HepG2 (cell line): ENCODE measurements around the gene SBNO2. TPM values are rescaled to one million over a fixed set of nuclear protein-coding genes. Genes with fewer than 3 reads are reported as not detected.

Experiments used
- ATF7-NPFF ChIP-seq: sonication (generic); formaldehyde crosslinking; IDR thresholded peaks from 2 replicates; pipeline ENCODE4 v1.8.1; 2023; ENCODE audit warnings: mild to moderate bottlenecking, low read depth, missing genetic modification reagents, moderate library complexity
- CCAR2 ChIP-seq: fragments of 200-400 bp; formaldehyde crosslinking; optimal IDR thresholded peaks from 2 replicates; pipeline ENCODE3; 2018; ENCODE audit warnings: low read depth, mild to moderate bottlenecking, low read length, moderate library complexity
- GABPB1 ChIP-seq: IDR thresholded peaks from 2 replicates; pipeline ENCODE4 v1.6.1; 2016; ENCODE audit warnings: mild to moderate bottlenecking, missing genetic modification reagents, moderate library complexity, missing compliant biosample characterization
- MAF1 ChIP-seq: sonication (generic); formaldehyde crosslinking; IDR thresholded peaks from 2 replicates; pipeline ENCODE4 v1.5.0; 2020; ENCODE audit warnings: missing genetic modification reagents, borderline replicate concordance
- MEIS2 ChIP-seq: sonication (generic); formaldehyde crosslinking; IDR thresholded peaks from 2 replicates; pipeline ENCODE4 v1.9.0; 2021; ENCODE audit warnings: mild to moderate bottlenecking, missing genetic modification reagents
- RBFOX2 ChIP-seq: fragments of 200-400 bp; formaldehyde crosslinking; IDR thresholded peaks from 2 replicates; pipeline ENCODE4 v1.6.1; 2017; ENCODE audit warnings: low read depth, mild to moderate bottlenecking, low read length
- RBM22 ChIP-seq: fragments of 200-400 bp; formaldehyde crosslinking; optimal IDR thresholded peaks from 2 replicates; pipeline ENCODE3; 2017; ENCODE audit warnings: mild to moderate bottlenecking, low read length, moderate library complexity
- RBM39 ChIP-seq: fragments of 200-400 bp; formaldehyde crosslinking; IDR thresholded peaks from one replicate; pipeline ENCODE4 v1.6.1; 2018; ENCODE audit warnings: antibody characterized with exemption, mild to moderate bottlenecking, low read depth, low read length; ENCODE audit not compliant: poor library complexity, severe bottlenecking
- SAP130 ChIP-seq: IDR thresholded peaks from 2 replicates; pipeline ENCODE4 v1.6.1; 2016; ENCODE audit warnings: low read depth
- STAG1 ChIP-seq: sonication (generic); formaldehyde crosslinking; IDR thresholded peaks from 2 replicates; pipeline ENCODE4 v1.4.0; 2020; ENCODE audit warnings: missing genetic modification reagents
- ZBTB38 ChIP-seq: sonication (generic); formaldehyde crosslinking; IDR thresholded peaks from 2 replicates; pipeline ENCODE4 v1.5.1; 2020; ENCODE audit warnings: mild to moderate bottlenecking, missing genetic modification reagents
- ZNF20 ChIP-seq: sonication (generic); formaldehyde crosslinking; IDR thresholded peaks from 2 replicates; pipeline ENCODE4 v1.4.0; 2020; ENCODE audit warnings: mild to moderate bottlenecking, moderate library complexity, missing genetic modification reagents
- ZNF33B ChIP-seq: sonication (generic); formaldehyde crosslinking; IDR thresholded peaks from 2 replicates; pipeline ENCODE4 v1.5.1; 2020; ENCODE audit warnings: mild to moderate bottlenecking, missing genetic modification reagents
- ZNF672 ChIP-seq: sonication (generic); formaldehyde crosslinking; IDR thresholded peaks from 2 replicates; pipeline ENCODE4 v1.8.1; 2022; ENCODE audit warnings: missing genetic modification reagents
- ZNF768 ChIP-seq: sonication (generic); formaldehyde crosslinking; IDR thresholded peaks from 2 replicates; pipeline ENCODE4 v1.4.0; 2020; ENCODE audit warnings: missing genetic modification reagents
- ZNF850 ChIP-seq: sonication (generic); formaldehyde crosslinking; conservative IDR thresholded peaks from 2 replicates; pipeline ENCODE4 v1.9.0; 2021; ENCODE audit warnings: mild to moderate bottlenecking, missing genetic modification reagents
- polyA plus RNA-seq, 8 experiments: library from polyadenylated mRNA; depleted of rRNA in 3 of 8; stranded (reverse) in 7 of 8; unstranded in 1 of 8; fragments of >200 nt; fragmentation: Illumina TruSeq in 4 of 8; extraction: Trizol in 4 of 8; gene quantifications; 2 replicates each; pipeline versions ENCODE4 v1.2.1 to v1.2.3, GENCODE V29; 2011 to 2016; ENCODE audit warnings: low read depth in 4 of 8, missing spikeins in 1 of 8, mixed read lengths in 1 of 8; ENCODE audit not compliant: insufficient read depth in 1 of 8
- total RNA-seq, 5 experiments: library from RNA; depleted of rRNA; stranded (reverse); fragments of >200 nt; fragmentation: Illumina TruSeq; extraction: Trizol; gene quantifications; 2 replicates each; pipeline ENCODE4 v1.2.3, GENCODE V29; 2016; ENCODE audit warnings: low read depth in 1 of 5
- TF ChIP-seq, protein P1 (sequence below): sonication (generic); formaldehyde crosslinking; IDR thresholded peaks from 2 replicates; pipeline ENCODE4 v1.5.1; 2020; ENCODE audit warnings: missing genetic modification reagents, mild to moderate bottlenecking, borderline replicate concordance
- TF ChIP-seq, protein P2 (sequence below): sonication (generic); formaldehyde crosslinking; IDR thresholded peaks from 2 replicates; pipeline ENCODE4 v1.4.0; 2020; ENCODE audit warnings: missing genetic modification reagents
- TF ChIP-seq, protein P3 (sequence below): sonication (generic); formaldehyde crosslinking; IDR thresholded peaks from 2 replicates; pipeline ENCODE4 v1.4.0; 2020; ENCODE audit warnings: mild to moderate bottlenecking, low read depth, missing genetic modification reagents
- TF ChIP-seq, protein P4 (sequence below): sonication (generic); formaldehyde crosslinking; IDR thresholded peaks from 2 replicates; pipeline ENCODE4 v1.4.0; 2020; ENCODE audit warnings: missing genetic modification reagents
- TF ChIP-seq, protein P5 (sequence below): sonication (generic); formaldehyde crosslinking; IDR thresholded peaks from 2 replicates; pipeline ENCODE4 v1.4.0; 2020; ENCODE audit warnings: mild to moderate bottlenecking, missing genetic modification reagents

The SBNO2 gene
- total and polyA plus RNA-seq, 2 of the 13 experiments (the other 11 are each of a cell fraction or from before 2014, with no cell fraction given), result 8.6 to 10.4 TPM

DNA sequence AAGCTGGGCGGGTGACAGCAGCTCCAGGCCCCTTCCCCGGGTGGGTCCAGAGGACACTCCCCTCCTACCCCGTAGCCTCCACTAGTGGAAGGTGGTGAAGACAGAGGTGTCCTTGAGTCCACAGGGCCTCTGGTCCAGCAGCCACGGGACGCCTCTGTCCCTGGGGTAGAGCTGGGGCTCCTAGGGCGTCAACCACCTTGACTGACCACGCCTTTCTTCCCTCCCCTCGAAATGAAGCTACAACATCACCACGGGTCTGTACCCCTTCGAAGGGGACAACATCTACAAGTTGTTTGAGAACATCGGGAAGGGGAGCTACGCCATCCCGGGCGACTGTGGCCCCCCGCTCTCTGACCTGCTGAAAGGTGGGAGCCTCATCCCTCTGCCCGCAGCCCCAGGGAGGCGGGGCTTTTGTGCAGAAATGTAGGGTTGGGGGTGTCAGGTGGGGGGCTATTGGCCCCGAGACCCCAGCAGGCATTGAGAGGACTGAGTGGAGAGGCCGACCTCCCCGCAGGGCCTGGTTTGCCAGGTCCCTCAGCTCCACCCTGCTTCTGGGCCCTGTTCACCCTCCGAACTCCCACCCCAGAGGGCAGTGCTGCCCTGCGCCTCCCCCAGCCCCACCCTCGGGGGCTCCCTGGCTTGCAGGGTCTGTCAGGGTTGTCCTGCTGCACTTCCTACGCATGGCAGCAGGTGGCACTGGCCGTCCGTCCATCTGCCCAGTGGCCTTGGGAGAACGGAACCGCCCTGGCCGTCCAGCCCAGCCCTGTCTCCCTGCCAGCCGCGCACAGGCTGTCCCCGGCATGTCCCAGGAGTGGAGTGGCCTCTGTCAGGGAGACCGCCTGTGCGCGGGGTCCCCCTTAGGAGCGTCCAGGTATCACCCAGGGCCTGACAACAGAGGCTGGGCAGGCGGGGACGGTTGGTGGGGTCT, 47.2 kb upstream of the SBNO2 start (continued):
- TF ChIP-seq, protein P1, sequence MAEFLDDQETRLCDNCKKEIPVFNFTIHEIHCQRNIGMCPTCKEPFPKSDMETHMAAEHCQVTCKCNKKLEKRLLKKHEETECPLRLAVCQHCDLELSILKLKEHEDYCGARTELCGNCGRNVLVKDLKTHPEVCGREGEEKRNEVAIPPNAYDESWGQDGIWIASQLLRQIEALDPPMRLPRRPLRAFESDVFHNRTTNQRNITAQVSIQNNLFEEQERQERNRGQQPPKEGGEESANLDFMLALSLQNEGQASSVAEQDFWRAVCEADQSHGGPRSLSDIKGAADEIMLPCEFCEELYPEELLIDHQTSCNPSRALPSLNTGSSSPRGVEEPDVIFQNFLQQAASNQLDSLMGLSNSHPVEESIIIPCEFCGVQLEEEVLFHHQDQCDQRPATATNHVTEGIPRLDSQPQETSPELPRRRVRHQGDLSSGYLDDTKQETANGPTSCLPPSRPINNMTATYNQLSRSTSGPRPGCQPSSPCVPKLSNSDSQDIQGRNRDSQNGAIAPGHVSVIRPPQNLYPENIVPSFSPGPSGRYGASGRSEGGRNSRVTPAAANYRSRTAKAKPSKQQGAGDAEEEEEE (CRISPR knock-in tag), result no peak
- TF ChIP-seq MEIS2 (CRISPR knock-in tag) (0 out of 2 replicates have a peak, but pooled peaks have one; percentile 37), ZNF768 (CRISPR knock-in tag) (peak; percentile 45; the same call in 1 of the 2 replicates), ATF7-NPFF (CRISPR knock-in tag) (peak; percentile 52; the same call in 1 of the 2 replicates), ZNF33B (CRISPR knock-in tag) (no peak), ZNF672 (CRISPR knock-in tag) (no peak), RBFOX2 (peak; percentile 63), STAG1 (CRISPR knock-in tag) (peak; percentile 71), ZBTB38 (CRISPR knock-in tag) (peak; percentile 89), RBM39 (peak; percentile 66), GABPB1 (CRISPR knock-in tag) (peak; percentile 31; the same call in 1 of the 2 replicates), ZNF20 (CRISPR knock-in tag) (no peak), MAF1 (CRISPR knock-in tag) (no peak), RBM22 (peak; percentile 61), ZNF850 (CRISPR knock-in tag) (no peak), SAP130 (CRISPR knock-in tag) (peak; percentile 33; the same call in 1 of the 2 replicates), CCAR2 (no peak)
- TF ChIP-seq, protein P2, sequence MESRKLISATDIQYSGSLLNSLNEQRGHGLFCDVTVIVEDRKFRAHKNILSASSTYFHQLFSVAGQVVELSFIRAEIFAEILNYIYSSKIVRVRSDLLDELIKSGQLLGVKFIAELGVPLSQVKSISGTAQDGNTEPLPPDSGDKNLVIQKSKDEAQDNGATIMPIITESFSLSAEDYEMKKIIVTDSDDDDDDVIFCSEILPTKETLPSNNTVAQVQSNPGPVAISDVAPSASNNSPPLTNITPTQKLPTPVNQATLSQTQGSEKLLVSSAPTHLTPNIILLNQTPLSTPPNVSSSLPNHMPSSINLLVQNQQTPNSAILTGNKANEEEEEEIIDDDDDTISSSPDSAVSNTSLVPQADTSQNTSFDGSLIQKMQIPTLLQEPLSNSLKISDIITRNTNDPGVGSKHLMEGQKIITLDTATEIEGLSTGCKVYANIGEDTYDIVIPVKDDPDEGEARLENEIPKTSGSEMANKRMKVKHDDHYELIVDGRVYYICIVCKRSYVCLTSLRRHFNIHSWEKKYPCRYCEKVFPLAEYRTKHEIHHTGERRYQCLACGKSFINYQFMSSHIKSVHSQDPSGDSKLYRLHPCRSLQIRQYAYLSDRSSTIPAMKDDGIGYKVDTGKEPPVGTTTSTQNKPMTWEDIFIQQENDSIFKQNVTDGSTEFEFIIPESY (CRISPR knock-in tag), result peak; percentile 94
- TF ChIP-seq, protein P3, sequence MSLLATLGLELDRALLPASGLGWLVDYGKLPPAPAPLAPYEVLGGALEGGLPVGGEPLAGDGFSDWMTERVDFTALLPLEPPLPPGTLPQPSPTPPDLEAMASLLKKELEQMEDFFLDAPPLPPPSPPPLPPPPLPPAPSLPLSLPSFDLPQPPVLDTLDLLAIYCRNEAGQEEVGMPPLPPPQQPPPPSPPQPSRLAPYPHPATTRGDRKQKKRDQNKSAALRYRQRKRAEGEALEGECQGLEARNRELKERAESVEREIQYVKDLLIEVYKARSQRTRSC (CRISPR knock-in tag), result no peak
- TF ChIP-seq, protein P4, sequence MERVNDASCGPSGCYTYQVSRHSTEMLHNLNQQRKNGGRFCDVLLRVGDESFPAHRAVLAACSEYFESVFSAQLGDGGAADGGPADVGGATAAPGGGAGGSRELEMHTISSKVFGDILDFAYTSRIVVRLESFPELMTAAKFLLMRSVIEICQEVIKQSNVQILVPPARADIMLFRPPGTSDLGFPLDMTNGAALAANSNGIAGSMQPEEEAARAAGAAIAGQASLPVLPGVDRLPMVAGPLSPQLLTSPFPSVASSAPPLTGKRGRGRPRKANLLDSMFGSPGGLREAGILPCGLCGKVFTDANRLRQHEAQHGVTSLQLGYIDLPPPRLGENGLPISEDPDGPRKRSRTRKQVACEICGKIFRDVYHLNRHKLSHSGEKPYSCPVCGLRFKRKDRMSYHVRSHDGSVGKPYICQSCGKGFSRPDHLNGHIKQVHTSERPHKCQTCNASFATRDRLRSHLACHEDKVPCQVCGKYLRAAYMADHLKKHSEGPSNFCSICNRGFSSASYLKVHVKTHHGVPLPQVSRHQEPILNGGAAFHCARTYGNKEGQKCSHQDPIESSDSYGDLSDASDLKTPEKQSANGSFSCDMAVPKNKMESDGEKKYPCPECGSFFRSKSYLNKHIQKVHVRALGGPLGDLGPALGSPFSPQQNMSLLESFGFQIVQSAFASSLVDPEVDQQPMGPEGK (CRISPR knock-in tag), result peak; percentile 72
- TF ChIP-seq, protein P5, sequence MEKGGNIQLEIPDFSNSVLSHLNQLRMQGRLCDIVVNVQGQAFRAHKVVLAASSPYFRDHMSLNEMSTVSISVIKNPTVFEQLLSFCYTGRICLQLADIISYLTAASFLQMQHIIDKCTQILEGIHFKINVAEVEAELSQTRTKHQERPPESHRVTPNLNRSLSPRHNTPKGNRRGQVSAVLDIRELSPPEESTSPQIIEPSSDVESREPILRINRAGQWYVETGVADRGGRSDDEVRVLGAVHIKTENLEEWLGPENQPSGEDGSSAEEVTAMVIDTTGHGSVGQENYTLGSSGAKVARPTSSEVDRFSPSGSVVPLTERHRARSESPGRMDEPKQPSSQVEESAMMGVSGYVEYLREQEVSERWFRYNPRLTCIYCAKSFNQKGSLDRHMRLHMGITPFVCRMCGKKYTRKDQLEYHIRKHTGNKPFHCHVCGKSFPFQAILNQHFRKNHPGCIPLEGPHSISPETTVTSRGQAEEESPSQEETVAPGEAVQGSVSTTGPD (CRISPR knock-in tag), result no peak
